Cardiac fibroblast (primary cell): ENCODE results near the gene PRKAR2B.
A peak's percentile ranks its signal among the peaks of the same experiment; 100 is the strongest.

Source experiments
- DNase-seq, 2 donors: peaks; one replicate each; pipeline versions ENCODE4 v3.0.0 to v3.0.0-alpha.2; 2010; ENCODE audit warnings: low read depth in 2 of 2
- H3K4me3 ChIP-seq, 2 donors: replicated peaks in 1 of 2; 1 replicate in 1 of 2; 2 replicates in 1 of 2; pipeline ENCODE4 v1.5.1; 2011; ENCODE audit warnings: low read depth in 2 of 2, low read length in 2 of 2, mild to moderate bottlenecking in 2 of 2, moderate library complexity in 1 of 2
- CTCF ChIP-seq: IDR thresholded peaks from one replicate; pipeline ENCODE4 v1.5.1; 2011; ENCODE audit warnings: low read depth, mild to moderate bottlenecking, low read length, inconsistent platforms

PRKAR2B gene

GRCh38 chr7:107016312-107016711, 28.2 kb upstream of the PRKAR2B start:
- DNase-seq = no peak
- no peak for TF ChIP-seq CTCF
- no peak overlapping the region for H3K4me3 ChIP-seq

GRCh38 chr7:107017965-107018719, 26.4 kb upstream of the PRKAR2B start:
- TF ChIP-seq CTCF = no peak

GRCh38 chr7:107020400-107020799, 24.1 kb upstream of the PRKAR2B start:
- no peak for TF ChIP-seq CTCF

More at GRCh38 chr7:107017965-107018719, 26.4 kb upstream of the PRKAR2B start:
- H3K4me3 ChIP-seq = no peak overlapping the region
- DNase-seq = no peak

GRCh38 chr7:107021600-107021999, 22.9 kb upstream of the PRKAR2B start:
- DNase-seq = no peak
- H3K4me3 ChIP-seq = no peak overlapping the region
- no peak for TF ChIP-seq CTCF

More at GRCh38 chr7:107020400-107020799, 24.1 kb upstream of the PRKAR2B start:
- H3K4me3 ChIP-seq = no peak overlapping the region
- no peak for DNase-seq

- peak in 1 of 2 donors; percentile 39 for DNase-seq
- no peak for TF ChIP-seq CTCF
- H3K4me3 ChIP-seq = no peak overlapping the region
Observed at GRCh38 chr7:107023522-107024151, 20.9 kb upstream of the PRKAR2B start.

- no peak for TF ChIP-seq CTCF
- no peak for DNase-seq
- H3K4me3 ChIP-seq = no peak overlapping the region
Observed at GRCh38 chr7:107024906-107025305, 19.6 kb upstream of the PRKAR2B start.
